CD4-positive, alpha-beta T cell treated with Interferon gamma for 1 hour (primary cell): ENCODE measurements around the gene ABCC1.
"Not testable (repeated sequence)": the region's sequence is repeated elsewhere in the genome, so short reads cannot be mapped to it uniquely, and the experiment has no call there.

Source experiments
- DNase-seq: peaks from one replicate; pipeline ENCODE4 v3.0.0-alpha.2; 2020

Gene ABCC1

GRCh38 chr16:15967655-15968315 lies 18.4 kb downstream of the ABCC1 start:
- DNase-seq: no peak

- no peak for DNase-seq
These were observed 20.8 kb downstream of the ABCC1 start for GRCh38 chr16:15970202-15970601.

- no peak for DNase-seq
These were observed 21.5 kb downstream of the ABCC1 start for GRCh38 chr16:15970743-15971439.

GRCh38 chr16:15971440-15971815 lies 22.0 kb downstream of the ABCC1 start:
- DNase-seq: no peak

GRCh38 chr16:15972046-15972868 lies 22.8 kb downstream of the ABCC1 start:
- DNase-seq: no peak

- DNase-seq: no peak
These were observed 24.0 kb downstream of the ABCC1 start for GRCh38 chr16:15973421-15973820.

- no peak for DNase-seq
These were observed 24.6 kb downstream of the ABCC1 start for GRCh38 chr16:15974057-15974456.

- no peak for DNase-seq
These were observed 25.8 kb downstream of the ABCC1 start for GRCh38 chr16:15975172-15975571.

GRCh38 chr16:15976225-15976812 lies 26.9 kb downstream of the ABCC1 start:
- no peak for DNase-seq

GRCh38 chr16:15976929-15977637 lies 27.7 kb downstream of the ABCC1 start:
- DNase-seq: no peak

- no peak for DNase-seq
These were observed 30.4 kb downstream of the ABCC1 start for GRCh38 chr16:15979801-15980200.

GRCh38 chr16:15980329-15980728 lies 30.9 kb downstream of the ABCC1 start:
- no peak for DNase-seq

- no peak for DNase-seq
These were observed 32.0 kb downstream of the ABCC1 start for GRCh38 chr16:15981382-15981781.

GRCh38 chr16:15982194-15982915 lies 32.9 kb downstream of the ABCC1 start:
- DNase-seq: not testable (repeated sequence)

GRCh38 chr16:15983898-15984297 lies 34.5 kb downstream of the ABCC1 start:
- DNase-seq: no peak

- no peak for DNase-seq
These were observed 35.7 kb downstream of the ABCC1 start for GRCh38 chr16:15985144-15985543.

GRCh38 chr16:15986261-15986660 lies 36.8 kb downstream of the ABCC1 start:
- DNase-seq: no peak

- no peak for DNase-seq
These were observed 39.0 kb downstream of the ABCC1 start for GRCh38 chr16:15988268-15989013.

- DNase-seq: no peak
These were observed 41.5 kb downstream of the ABCC1 start for GRCh38 chr16:15990902-15991301.

GRCh38 chr16:15993128-15993527 lies 43.7 kb downstream of the ABCC1 start:
- DNase-seq: no peak

GRCh38 chr16:15993541-15993940 lies 44.1 kb downstream of the ABCC1 start:
- no peak for DNase-seq
